ENCODE data around the gene SETDB1.

The SETDB1 gene

GRCh38 chr1:151013518-151013917 lies 87.4 kb downstream of the SETDB1 start:
- no peak for DNase-seq (ENCODE audit: low read depth in 1 of 2, low spot score in 1 of 2)
- in situ Hi-C loops (cut with HindIII; ENCODE audit: low pct_unique_long_range_greater_than_20kb, low sequenced_read_pairs): no loop called here
- TF ChIP-seq JUND (IDR thresholded peaks at IDR 0.05; ENCODE audit: low read depth): no peak

All from T47D (cell line).